Endothelial cell of umbilical vein (primary cell): ENCODE measurements around the gene DERL3. TPM values are rescaled to one million over a fixed set of nuclear protein-coding genes. Genes with fewer than 3 reads are reported as not detected.

Experiments used
- BruUV-seq: library from RNA; stranded (reverse); fragments of 400-500 nt; replicated peaks from 2 replicates; lab custom pipeline; 2021; lab: Mats Ljungman, UMichigan
- CTCF ChIA-PET: fragments of 300-600, 350-600 bp; sonication (Branson Sonifier 250); formaldehyde crosslinking; loops from one replicate; lab custom pipeline; 2021; ENCODE audit warnings: antibody characterized with exemption, inconsistent platforms; lab: Charles Lee
- POLR2A ChIA-PET: fragments of 300-600, 350-600 bp; sonication (Branson Sonifier 250); formaldehyde crosslinking; loops from one replicate; lab custom pipeline; 2021; ENCODE audit warnings: antibody characterized with exemption, inconsistent platforms; lab: Charles Lee
- DNase-seq: peaks from one replicate; pipeline ENCODE4 v3.0.0-alpha.2; 2011; ENCODE audit warnings: low read depth, low spot score
- FAIRE-seq: peaks from 2 replicates; lab custom pipeline; 2011; peaks lifted over from hg19 to GRCh38; lab: Jason Lieb, UNC
- H2AFZ ChIP-seq: 2 replicates; pipeline ENCODE4 v1.6.0; 2012; ENCODE audit warnings: low read depth, low read length, control low read depth, inconsistent platforms
- H3K27ac ChIP-seq: 2 replicates; pipeline ENCODE4 v1.5.1; 2011; ENCODE audit warnings: low read depth, mild to moderate bottlenecking, control low read depth, low read length, moderate library complexity; ENCODE audit not compliant: insufficient read depth
- H3K27me3 ChIP-seq, 2 experiments: 2 replicates each; pipeline versions ENCODE4 v1.6.0 to v1.6.1; 2011; ENCODE audit warnings: low read length in 2 of 2, mixed read lengths in 1 of 2; ENCODE audit not compliant: control insufficient read depth in 2 of 2, insufficient read depth in 2 of 2
- H3K36me3 ChIP-seq, 2 experiments: 2 replicates in 1 of 2; 3 replicates in 1 of 2; pipeline ENCODE4 v1.5.1; 2011; ENCODE audit warnings: low read length in 2 of 2, mild to moderate bottlenecking in 1 of 2, moderate library complexity in 1 of 2; ENCODE audit not compliant: control insufficient read depth in 2 of 2, insufficient read depth in 2 of 2; ENCODE audit errors: extremely low read depth in 1 of 2
- H3K4me1 ChIP-seq: 3 replicates; pipeline ENCODE4 v1.5.1; 2011; ENCODE audit warnings: mild to moderate bottlenecking, low read length; ENCODE audit not compliant: control insufficient read depth, insufficient read depth; ENCODE audit errors: extremely low read depth
- H3K4me2 ChIP-seq: 2 replicates; pipeline ENCODE4 v1.6.1; 2011; ENCODE audit warnings: low read length, control low read depth, mixed read lengths; ENCODE audit not compliant: insufficient read depth
- H3K4me3 ChIP-seq, 3 experiments: fragments of 200-600 bp in 1 of 3; sonication (generic), shearing (Covaris generic) in 1 of 3; replicated peaks in 1 of 3; 2 replicates each; pipeline ENCODE4 v1.5.1; 2011 to 2016; ENCODE audit warnings: control low read depth in 3 of 3, low read length in 3 of 3, mild to moderate bottlenecking in 2 of 3, inconsistent platforms in 1 of 3, low read depth in 1 of 3, moderate library complexity in 1 of 3; ENCODE audit not compliant: insufficient read depth in 1 of 3
- H3K79me2 ChIP-seq: 2 replicates; pipeline ENCODE4 v1.6.0; 2012; ENCODE audit warnings: low read length, inconsistent platforms; ENCODE audit not compliant: control insufficient read depth, insufficient read depth
- H3K9ac ChIP-seq: replicated peaks from 2 replicates; pipeline ENCODE3; 2011; ENCODE audit warnings: low read length, control low read depth; ENCODE audit not compliant: insufficient read depth; ENCODE audit errors: extremely low read depth
- H3K9me1 ChIP-seq: replicated peaks from 3 replicates; pipeline ENCODE4 v1.6.0; 2011; ENCODE audit warnings: mild to moderate bottlenecking, low read length; ENCODE audit not compliant: control insufficient read depth, insufficient read depth; ENCODE audit errors: extremely low read depth
- H3K9me3 ChIP-seq: replicated peaks from 2 replicates; pipeline ENCODE4 v1.5.1; 2012; ENCODE audit warnings: low read length, inconsistent platforms; ENCODE audit not compliant: control insufficient read depth, insufficient read depth
- H4K20me1 ChIP-seq: replicated peaks from 2 replicates; pipeline ENCODE3; 2011; ENCODE audit warnings: mild to moderate bottlenecking, low read length; ENCODE audit not compliant: control insufficient read depth, insufficient read depth; ENCODE audit errors: extremely low read depth
- CTCF ChIP-seq, 2 donors: IDR thresholded peaks; 1 replicate in 1 of 2; 2 replicates in 1 of 2; pipeline ENCODE4 v1.5.1; 2011; ENCODE audit warnings: low read length in 2 of 2, mild to moderate bottlenecking in 2 of 2, moderate library complexity in 2 of 2, control low read depth in 1 of 2, inconsistent platforms in 1 of 2, low read depth in 1 of 2; ENCODE audit not compliant: insufficient read depth in 1 of 2; ENCODE audit errors: extremely low read depth in 1 of 2
- EZH2 ChIP-seq: IDR thresholded peaks from 2 replicates; pipeline ENCODE4 v1.6.1; 2012; ENCODE audit warnings: borderline replicate concordance, low read depth, mild to moderate bottlenecking, moderate library complexity, low read length, inconsistent platforms; ENCODE audit not compliant: severe bottlenecking
- FOS ChIP-seq: IDR thresholded peaks from 2 replicates; pipeline ENCODE4 v1.6.1; 2011; ENCODE audit warnings: mild to moderate bottlenecking, low read length, moderate library complexity, borderline replicate concordance; ENCODE audit not compliant: insufficient read depth
- GATA2 ChIP-seq: IDR thresholded peaks from 2 replicates; pipeline ENCODE4 v1.7.0; 2011; ENCODE audit warnings: low read depth, mild to moderate bottlenecking, moderate library complexity, mixed read lengths, low read length; ENCODE audit not compliant: insufficient read length, insufficient read depth
- JUN ChIP-seq: IDR thresholded peaks from 2 replicates; pipeline ENCODE4 v1.6.1; 2011; ENCODE audit warnings: borderline replicate concordance, low read depth; ENCODE audit not compliant: insufficient read length, insufficient read depth
- MAX ChIP-seq: IDR thresholded peaks from 2 replicates; pipeline ENCODE4 v1.6.1; 2011; ENCODE audit not compliant: insufficient read depth, insufficient read length
- MYC ChIP-seq: IDR thresholded peaks from one replicate; pipeline ENCODE4 v1.6.1; 2011; ENCODE audit warnings: mild to moderate bottlenecking, low read depth, low read length
- POLR2A ChIP-seq: IDR thresholded peaks from 2 replicates; pipeline ENCODE4 v1.6.1; 2012; ENCODE audit warnings: low read depth, mild to moderate bottlenecking, control low read depth, low read length
- POLR2AphosphoS5 ChIP-seq: IDR thresholded peaks from 2 replicates; pipeline ENCODE4 v1.6.1; 2012; ENCODE audit warnings: low read depth, mild to moderate bottlenecking, control low read depth, low read length, moderate library complexity; ENCODE audit not compliant: insufficient read depth
- dilution Hi-C: fragments of 300-500 bp; cut with MboI; formaldehyde crosslinking; loops from one replicate; pipeline ENCODE4 v1.15.0; 2019; ENCODE audit warnings: low sequenced_read_pairs; ENCODE audit not compliant: extremely low pct_ligation_motif_present
- intact Hi-C: fragments of 100-400 bp; cut with micrococcal nuclease; formaldehyde crosslinking; loops from one replicate; pipeline ENCODE4 v1.10.0; 2022
- polyA plus RNA-seq, 4 experiments: library from polyadenylated mRNA; depleted of rRNA in 3 of 4; stranded (reverse) in 3 of 4; unstranded in 1 of 4; fragments of >200 nt; gene quantifications; 2 replicates each; pipeline versions ENCODE4 v1.2.1 to v1.2.3, GENCODE V29; 2011 to 2012; ENCODE audit warnings: missing spikeins in 1 of 4
- total RNA-seq: library from RNA; stranded (reverse); gene quantifications from 2 replicates; pipeline ENCODE4 v1.2.3, GENCODE V29; 2021

Gene DERL3
- total and polyA plus RNA-seq, 2 donors (not counting 3 experiments of a cell fraction or from before 2014, with no cell fraction given) = 3.4 to 3.8 TPM

- H3K9me3 ChIP-seq = no peaks in the 10 kb centered on the region
- FAIRE-seq = no peak
- H4K20me1 ChIP-seq = no peaks in the 10 kb centered on the region
- no peak overlapping the region for H3K4me2 ChIP-seq
- peaks cover 24 to 45% of the 10 kb centered on the region in 2 experiments for H3K36me3 ChIP-seq
- no peak for DNase-seq
- intact Hi-C loops = no loop called here
- H3K4me1 ChIP-seq = no peaks in the 10 kb centered on the region
- H3K9me1 ChIP-seq = no peaks in the 10 kb centered on the region
- H3K4me3 ChIP-seq = no peak overlapping the region
- dilution Hi-C loops = no loop called here
- no peak overlapping the region for H3K9ac ChIP-seq
- ChIA-PET CTCF (interaction anchor here (1.4 kb wide), 1 partner anchor 34 kb away, joined by 6 read pairs; no protein-coding TSS in a partner anchor), POLR2A (no interaction called here)
- no peaks in the 10 kb centered on the region for H3K27me3 ChIP-seq
- TF ChIP-seq POLR2AphosphoS5 (no peak), POLR2A (no peak), JUN (no peak), EZH2 (no peak), MYC (no peak), GATA2 (no peak)
- H3K27ac ChIP-seq = no peak overlapping the region
- no peaks in the 10 kb centered on the region for H3K79me2 ChIP-seq
- no peak overlapping the region for H2AFZ ChIP-seq
- BruUV-seq = no TSS peak
Measured at GRCh38 chr22:23804781-23805291, 34.0 kb downstream of the DERL3 start.

- POLR2A ChIA-PET = no interaction called here
- FAIRE-seq = no peak
- no peak overlapping the region for H3K27ac ChIP-seq
Measured at GRCh38 chr22:23803001-23803819, 35.6 kb downstream of the DERL3 start.

More at GRCh38 chr22:23803001-23803819, 35.6 kb downstream of the DERL3 start:
- Histone ChIP-seq H3K9ac (no peak overlapping the region), H3K4me2 (no peak overlapping the region), H3K9me3 (no peaks in the 10 kb centered on the region), H3K9me1 (no peaks in the 10 kb centered on the region), H3K4me3 (no peak overlapping the region), H3K79me2 (no peaks in the 10 kb centered on the region), H2AFZ (no peak overlapping the region), H3K27me3 (no peaks in the 10 kb centered on the region), H3K4me1 (no peaks in the 10 kb centered on the region), H4K20me1 (no peaks in the 10 kb centered on the region), H3K36me3 (peaks cover 24 to 47% of the 10 kb centered on the region in 2 experiments)
- CTCF ChIA-PET = interaction anchor here (1.2 kb wide), 1 partner anchor 32 kb away, joined by 4 read pairs; no protein-coding TSS in a partner anchor
- intact Hi-C loops = no loop called here
- no TSS peak for BruUV-seq
- no peak for DNase-seq
- TF ChIP-seq JUN (no peak), POLR2AphosphoS5 (no peak), GATA2 (no peak), POLR2A (no peak), MAX (no peak), FOS (no peak), CTCF (IDR thresholded peaks at IDR 0.05; ENCODE audit: extremely low read depth in 1 of 2, insufficient read depth in 1 of 2, low read depth in 1 of 2, low read length in 2 of 2) (no peak), EZH2 (no peak), MYC (no peak)
- dilution Hi-C loops = no loop called here
